Naive B cell (primary cell): ENCODE measurements around the gene WASHC1. TPM values are rescaled to one million over a fixed set of nuclear protein-coding genes. Genes with fewer than 3 reads are reported as not detected.
A peak's percentile ranks its signal among the peaks of the same experiment; 100 is the strongest.
"Not testable (repeated sequence)": the region's sequence is repeated elsewhere in the genome, so short reads cannot be mapped to it uniquely, and the experiment has no call there.

Experiments used
- ATAC-seq, 2 donors: fragments of 150-1000 bp; cut with Tn5 transposase; 2 replicates each; pipeline ENCODE4 v1.10.0; 2021; ENCODE audit warnings: low read depth in 2 of 2, mild to moderate bottlenecking in 2 of 2, moderate library complexity in 2 of 2
- DNase-seq: peaks from one replicate; pipeline ENCODE4 v3.0.0; 2022
- H3K27ac Mint-ChIP-seq, 6 donors: one replicate each; pipeline ENCODE4 v1.8.0; 2020 to 2022; ENCODE audit warnings: mild to moderate bottlenecking in 6 of 6, mixed read lengths in 6 of 6, moderate library complexity in 5 of 6, inconsistent platforms in 2 of 6
- H3K27me3 Mint-ChIP-seq, 3 donors: one replicate each; pipeline ENCODE4 v1.8.0; 2021 to 2022; ENCODE audit warnings: mixed read lengths in 3 of 3, mild to moderate bottlenecking in 1 of 3
- H3K36me3 Mint-ChIP-seq, 2 donors: one replicate each; pipeline ENCODE4 v1.8.0; 2020 to 2022; ENCODE audit warnings: mixed read lengths in 2 of 2, inconsistent platforms in 1 of 2, mild to moderate bottlenecking in 1 of 2
- H3K4me1 Mint-ChIP-seq, 3 donors: one replicate each; pipeline ENCODE4 v1.8.0; 2020 to 2022; ENCODE audit warnings: mixed read lengths in 3 of 3, inconsistent platforms in 1 of 3, mild to moderate bottlenecking in 1 of 3, moderate library complexity in 1 of 3
- H3K4me3 Mint-ChIP-seq, 8 donors: one replicate each; pipeline ENCODE4 v1.8.0; 2020 to 2022; ENCODE audit warnings: mild to moderate bottlenecking in 8 of 8, mixed read lengths in 8 of 8, moderate library complexity in 8 of 8, inconsistent platforms in 2 of 8
- H3K9me3 Mint-ChIP-seq, 7 donors: one replicate each; pipeline ENCODE4 v1.8.0; 2020 to 2022; ENCODE audit warnings: mixed read lengths in 7 of 7, mild to moderate bottlenecking in 5 of 7, inconsistent platforms in 2 of 7, moderate library complexity in 1 of 7
- polyA plus RNA-seq, 6 donors: library from polyadenylated mRNA; unstranded; fragments of 300-500 nt; fragmentation: Illumina TruSeq; gene quantifications; one replicate each; pipeline ENCODE4 v1.2.3, GENCODE V29; 2021; ENCODE audit warnings: low read depth in 6 of 6

The WASHC1 gene, protein sequence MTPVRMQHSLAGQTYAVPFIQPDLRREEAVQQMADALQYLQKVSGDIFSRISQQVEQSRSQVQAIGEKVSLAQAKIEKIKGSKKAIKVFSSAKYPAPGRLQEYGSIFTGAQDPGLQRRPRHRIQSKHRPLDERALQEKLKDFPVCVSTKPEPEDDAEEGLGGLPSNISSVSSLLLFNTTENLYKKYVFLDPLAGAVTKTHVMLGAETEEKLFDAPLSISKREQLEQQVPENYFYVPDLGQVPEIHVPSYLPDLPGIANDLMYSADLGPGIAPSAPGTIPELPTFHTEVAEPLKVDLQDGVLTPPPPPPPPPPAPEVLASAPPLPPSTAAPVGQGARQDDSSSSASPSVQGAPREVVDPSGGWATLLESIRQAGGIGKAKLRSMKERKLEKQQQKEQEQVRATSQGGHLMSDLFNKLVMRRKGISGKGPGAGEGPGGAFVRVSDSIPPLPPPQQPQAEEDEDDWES
- polyA plus RNA-seq: 1 to 10 TPM in 4 of 6 donors, under 1 TPM in 2; 0.66 to 2.9 (median 1.5) TPM

DNA sequence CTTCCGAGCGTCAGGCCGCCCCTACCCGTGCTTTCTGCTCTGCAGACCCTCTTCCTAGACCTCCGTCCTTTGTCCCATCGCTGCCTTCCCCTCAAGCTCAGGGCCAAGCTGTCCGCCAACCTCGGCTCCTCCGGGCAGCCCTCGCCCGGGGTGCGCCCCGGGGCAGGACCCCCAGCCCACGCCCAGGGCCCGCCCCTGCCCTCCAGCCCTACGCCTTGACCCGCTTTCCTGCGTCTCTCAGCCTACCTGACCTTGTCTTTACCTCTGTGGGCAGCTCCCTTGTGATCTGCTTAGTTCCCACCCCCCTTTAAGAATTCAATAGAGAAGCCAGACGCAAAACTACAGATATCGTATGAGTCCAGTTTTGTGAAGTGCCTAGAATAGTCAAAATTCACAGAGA lies at the start of gene WASHC1:
WASHC1 (minus strand) TSS at position 101 of the 400 bp plus-strand sequence. CDS start 4,457 bp downstream, outside the sequence.
- H3K4me1 Mint-ChIP-seq, H3K27me3 Mint-ChIP-seq, DNase-seq, H3K36me3 Mint-ChIP-seq, H3K9me3 Mint-ChIP-seq, H3K27ac Mint-ChIP-seq, ATAC-seq: not testable (repeated sequence)
- peak within 1 kb of the TSS in 2 of 8 donors; percentile 29 to 65 for H3K4me3 Mint-ChIP-seq

DNA sequence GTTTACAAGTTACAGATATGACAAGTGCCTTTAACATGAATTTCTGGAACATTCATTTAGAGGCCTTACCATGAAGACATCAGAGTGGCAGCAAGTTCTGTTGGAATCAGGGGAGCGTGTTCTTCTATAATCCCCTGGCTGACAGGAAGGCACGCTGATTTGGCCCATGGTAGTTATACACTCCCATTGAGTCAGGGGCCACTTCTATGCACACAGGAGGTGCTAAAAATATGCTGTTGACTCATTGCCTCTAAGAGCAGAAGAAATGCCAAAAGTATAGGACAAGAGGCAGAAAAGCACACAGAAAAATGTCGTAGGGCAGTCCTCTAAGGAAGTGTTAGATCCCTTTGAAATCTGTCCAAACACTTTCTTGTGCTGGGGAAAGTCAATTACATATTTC lies 49.1 kb upstream of the WASHC1 start:
- H3K9me3 Mint-ChIP-seq, H3K4me1 Mint-ChIP-seq, ATAC-seq, H3K27ac Mint-ChIP-seq, H3K4me3 Mint-ChIP-seq, DNase-seq, H3K36me3 Mint-ChIP-seq: not testable (repeated sequence)
- H3K27me3 Mint-ChIP-seq: peaks cover 0 to 20% (median 13%) of the 10 kb centered on the region in 3 donors

DNA sequence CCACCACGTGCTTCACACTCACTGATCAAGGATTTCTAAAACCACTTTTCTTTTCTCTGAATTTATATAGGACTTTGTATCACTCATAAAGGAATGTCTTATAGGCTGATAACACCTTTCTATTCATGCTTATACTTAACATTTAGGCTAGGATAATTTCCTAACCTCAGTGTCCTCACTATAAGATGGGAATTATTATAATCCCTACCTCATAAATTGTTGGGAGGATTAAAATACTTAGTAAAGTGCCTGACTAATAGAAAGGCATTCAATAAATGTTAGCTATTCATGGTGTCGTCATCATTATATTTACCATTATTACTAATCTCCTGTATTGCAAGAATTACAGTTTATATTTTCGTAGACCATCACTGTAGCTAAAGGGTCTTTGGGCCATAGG lies 47.1 kb upstream of the WASHC1 start:
- not testable (repeated sequence) for H3K27ac Mint-ChIP-seq, H3K9me3 Mint-ChIP-seq, ATAC-seq, DNase-seq, H3K4me3 Mint-ChIP-seq, H3K36me3 Mint-ChIP-seq, H3K4me1 Mint-ChIP-seq
- H3K27me3 Mint-ChIP-seq: peaks cover 8 to 20% (median 9%) of the 10 kb centered on the region in 3 donors

DNA sequence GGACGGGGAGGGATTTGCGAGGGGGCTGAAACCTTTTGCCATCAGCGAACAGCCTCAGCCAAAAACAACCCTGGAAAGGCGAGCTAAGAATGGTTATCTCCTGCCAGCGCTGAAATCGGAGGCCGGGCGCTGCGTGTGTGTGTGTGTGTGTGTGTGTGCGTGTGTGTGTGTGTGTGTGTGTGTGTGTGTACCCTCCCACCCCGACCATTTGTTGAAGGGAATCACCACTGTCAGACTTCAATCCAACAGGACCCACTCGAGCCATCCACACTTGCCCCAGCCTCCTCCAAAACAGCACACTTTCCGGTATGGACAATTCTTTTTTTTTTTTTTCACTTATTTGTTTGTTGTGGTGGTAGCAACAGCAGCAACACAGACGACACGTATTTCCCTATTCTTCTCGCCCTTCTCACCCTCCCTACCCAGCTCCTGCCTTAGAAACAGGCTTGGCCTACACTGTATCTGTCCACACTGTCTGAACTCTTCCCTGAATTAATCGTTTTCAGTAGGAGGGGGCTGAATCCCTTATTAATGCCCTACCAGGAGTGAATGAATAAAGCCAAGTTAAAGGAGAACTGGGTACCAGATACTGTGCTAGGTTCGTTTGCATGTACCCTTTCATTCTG lies 44.8 kb upstream of the WASHC1 start:
- not testable (repeated sequence) for H3K9me3 Mint-ChIP-seq, ATAC-seq, DNase-seq, H3K4me1 Mint-ChIP-seq, H3K36me3 Mint-ChIP-seq
- H3K27ac Mint-ChIP-seq: peak overlapping the region in 1 of 6 donors; percentile 47
- H3K27me3 Mint-ChIP-seq: peaks cover 5 to 17% (median 8%) of the 10 kb centered on the region in 3 donors
- peak overlapping the region in 6 of 8 donors; percentile 43 to 81 (median 62) for H3K4me3 Mint-ChIP-seq

DNA sequence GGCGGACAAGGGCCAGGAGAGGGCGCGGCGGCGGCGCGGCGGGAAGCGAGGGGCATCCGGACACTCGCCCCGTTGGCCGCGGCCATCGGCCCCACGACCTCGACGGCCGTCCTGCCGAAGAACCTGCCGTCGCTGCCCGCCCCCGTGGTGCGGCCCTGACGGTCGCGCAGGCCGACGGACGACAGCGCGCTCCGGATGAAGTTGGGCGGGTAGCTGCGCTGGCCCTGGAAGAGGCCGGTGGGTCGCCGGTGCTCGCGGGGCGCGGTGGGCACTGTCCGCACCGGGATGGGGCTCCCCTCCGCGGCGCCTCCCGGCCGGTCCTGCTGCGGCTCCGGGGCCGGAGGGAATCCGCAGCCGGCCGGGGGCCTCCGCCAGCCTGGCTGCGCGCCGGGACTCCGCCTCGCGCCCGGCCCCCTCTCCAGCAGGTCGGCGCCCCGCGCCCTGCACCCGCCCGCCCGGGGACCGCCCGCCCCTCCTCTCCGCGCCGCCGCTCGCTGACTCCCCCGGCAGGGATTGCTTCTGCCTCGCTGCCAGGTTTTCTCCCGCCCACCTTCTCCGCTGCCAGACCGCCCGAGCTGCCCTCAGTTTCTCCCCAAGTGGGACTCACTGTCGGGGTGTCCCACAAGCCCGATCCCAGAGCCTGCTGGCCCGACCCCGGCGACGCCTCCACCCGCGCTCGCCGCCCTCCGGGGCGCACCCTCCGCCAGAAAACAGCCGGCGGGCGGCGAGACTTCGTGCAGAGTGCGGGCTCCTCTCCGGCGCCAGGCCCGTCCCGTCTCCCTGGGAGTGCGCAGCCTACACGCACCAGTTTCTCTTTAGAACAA lies 44.0 kb upstream of the WASHC1 start:
- not testable (repeated sequence) for H3K9me3 Mint-ChIP-seq, H3K36me3 Mint-ChIP-seq, H3K4me1 Mint-ChIP-seq, H3K27ac Mint-ChIP-seq
- ATAC-seq: peak; percentile 30 to 44
- peak; percentile 1 for DNase-seq
- H3K4me3 Mint-ChIP-seq: peak overlapping the region in 6 of 8 donors; percentile 12 to 72 (median 59)
- H3K27me3 Mint-ChIP-seq: peaks cover 5 to 17% (median 8%) of the 10 kb centered on the region in 3 donors

DNA sequence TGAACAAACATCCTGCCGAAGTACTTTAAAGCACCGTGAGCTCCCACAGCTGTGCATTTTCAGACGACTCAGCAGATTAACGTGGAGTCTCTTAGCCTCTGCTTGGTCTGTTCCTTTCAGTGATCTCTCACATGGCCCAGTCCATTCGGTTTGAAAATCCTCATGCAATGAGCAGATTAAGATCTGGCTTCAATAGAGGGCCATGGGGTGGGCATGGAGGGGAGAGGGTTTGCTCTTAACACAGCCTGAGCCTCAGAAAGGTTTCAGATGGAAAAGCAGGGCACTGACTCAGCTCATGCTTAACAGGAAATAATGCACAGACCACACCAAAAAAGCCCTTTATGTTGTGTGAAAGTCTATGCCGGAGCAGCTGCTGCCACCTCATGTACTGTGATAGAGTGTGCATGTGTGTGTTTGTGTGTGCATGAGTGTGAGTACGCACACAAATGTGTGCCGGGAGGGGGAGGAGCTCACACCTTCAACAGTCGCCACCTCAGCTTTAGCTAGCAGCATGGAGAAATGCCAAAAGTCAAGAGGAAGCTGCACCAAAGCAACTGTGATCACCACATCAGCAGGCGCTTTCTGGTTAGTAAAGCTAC lies 33.9 kb upstream of the WASHC1 start:
- H3K36me3 Mint-ChIP-seq, H3K27me3 Mint-ChIP-seq, H3K9me3 Mint-ChIP-seq, H3K4me3 Mint-ChIP-seq, H3K27ac Mint-ChIP-seq, H3K4me1 Mint-ChIP-seq, DNase-seq: not testable (repeated sequence)
- ATAC-seq: peak; percentile 43 to 46

DNA sequence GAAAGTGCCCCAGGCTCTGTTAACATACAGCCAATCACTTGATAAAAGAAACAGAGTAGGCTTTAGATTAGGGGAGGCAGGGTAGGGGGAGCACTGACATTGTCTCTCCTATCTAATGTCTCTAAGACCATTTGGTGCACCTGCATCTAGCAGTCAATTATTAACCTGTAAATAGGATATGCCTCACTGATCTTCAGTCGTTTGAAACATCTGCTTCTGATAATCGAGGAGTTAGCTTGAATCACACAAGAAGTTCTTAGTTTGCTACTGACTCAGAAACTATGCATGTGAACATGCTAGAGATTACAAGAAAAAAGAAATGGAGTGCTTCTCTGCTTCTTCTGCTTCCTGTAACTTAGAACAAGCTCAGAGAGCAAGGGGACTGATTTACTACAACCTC lies 23.4 kb upstream of the WASHC1 start:
- not testable (repeated sequence) for H3K4me1 Mint-ChIP-seq, H3K27ac Mint-ChIP-seq, H3K36me3 Mint-ChIP-seq, ATAC-seq, H3K4me3 Mint-ChIP-seq, H3K27me3 Mint-ChIP-seq, DNase-seq, H3K9me3 Mint-ChIP-seq

DNA sequence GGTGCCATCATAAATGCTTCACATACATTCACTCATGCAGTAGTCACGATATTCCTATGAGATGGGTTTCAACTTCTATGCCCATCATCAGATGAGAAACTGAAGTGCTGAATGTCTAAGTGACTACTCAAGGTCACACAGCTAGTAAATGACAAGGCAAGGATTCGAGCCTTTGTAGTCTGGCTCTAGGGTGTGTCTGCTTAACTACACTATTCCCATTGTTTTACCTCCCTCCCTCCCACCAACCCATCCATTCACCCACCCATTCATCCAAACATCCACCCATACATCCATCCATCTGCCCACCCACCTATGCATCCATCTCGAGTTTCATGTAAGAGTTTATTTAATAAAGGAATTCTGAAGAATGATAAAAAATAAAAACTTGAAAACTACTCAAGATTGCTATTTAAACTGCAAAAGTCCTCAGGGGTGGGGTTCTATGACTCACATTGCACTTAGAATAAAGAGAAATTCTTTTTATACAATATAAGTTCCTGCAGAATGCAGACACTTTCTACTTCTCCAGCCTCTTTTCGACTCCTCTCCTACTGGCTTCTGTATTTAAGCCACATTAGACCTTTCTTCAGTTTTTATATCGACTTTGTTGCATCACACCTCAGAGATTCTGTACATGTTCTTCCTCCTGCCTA lies 19.1 kb upstream of the WASHC1 start:
- not testable (repeated sequence) for ATAC-seq, H3K4me3 Mint-ChIP-seq, H3K9me3 Mint-ChIP-seq, H3K27ac Mint-ChIP-seq, H3K36me3 Mint-ChIP-seq, H3K4me1 Mint-ChIP-seq, H3K27me3 Mint-ChIP-seq, DNase-seq

DNA sequence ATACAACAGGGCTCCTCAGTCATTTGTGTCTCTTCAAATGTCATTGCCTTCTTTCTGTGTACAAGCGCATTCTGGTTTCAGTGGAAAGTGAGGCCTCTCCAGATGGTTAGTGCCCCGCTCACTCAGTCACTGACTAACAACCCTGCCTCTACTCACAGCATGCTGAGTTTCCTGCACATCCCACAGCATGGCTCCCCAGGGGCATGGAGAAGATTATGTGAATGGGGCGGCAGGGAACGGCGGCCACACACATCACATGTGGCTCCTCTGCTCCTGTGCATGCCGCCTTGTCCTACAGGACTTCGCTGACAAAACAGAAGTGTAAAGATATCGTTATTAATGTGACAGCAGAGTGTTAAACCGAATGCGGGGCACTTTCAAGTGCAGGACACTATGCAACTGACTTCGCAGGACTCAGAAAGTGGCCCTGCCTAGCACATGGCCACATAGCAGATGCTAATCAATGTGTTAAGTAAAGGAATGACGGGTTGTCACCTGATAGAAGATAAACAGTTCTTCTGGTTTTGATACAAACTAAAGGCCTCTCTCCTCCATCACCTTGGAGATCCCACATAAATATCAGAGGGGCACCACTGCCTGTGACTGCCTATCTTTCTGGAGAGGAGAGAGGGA lies 17.5 kb upstream of the WASHC1 start:
- not testable (repeated sequence) for ATAC-seq

DNA sequence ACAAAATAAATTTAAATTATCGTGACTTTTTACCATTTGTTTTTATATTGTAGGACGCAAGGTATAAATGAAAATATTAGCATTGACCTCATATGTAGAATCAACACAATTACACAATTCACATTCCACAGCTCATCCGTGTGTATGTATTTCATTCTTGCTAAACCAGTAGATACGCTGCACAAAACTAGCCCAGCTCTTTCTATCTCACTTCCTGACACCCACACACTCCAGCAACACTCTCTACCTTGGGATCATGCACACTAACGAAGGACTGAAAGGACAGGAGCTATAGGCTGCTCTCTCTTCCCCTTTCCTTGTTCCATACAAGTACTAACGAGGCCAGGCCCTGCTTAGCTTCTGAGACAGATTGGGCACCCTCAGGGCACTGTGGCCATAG lies 16.9 kb upstream of the WASHC1 start:
- H3K27me3 Mint-ChIP-seq: peaks cover 0 to 22% (median 5%) of the 10 kb centered on the region in 3 donors
- not testable (repeated sequence) for H3K9me3 Mint-ChIP-seq, H3K27ac Mint-ChIP-seq, H3K4me1 Mint-ChIP-seq, DNase-seq, ATAC-seq, H3K4me3 Mint-ChIP-seq, H3K36me3 Mint-ChIP-seq

More for the DNA sequence above, 17.5 kb upstream of the WASHC1 start:
- peaks cover 0 to 16% (median 5%) of the 10 kb centered on the region in 3 donors for H3K27me3 Mint-ChIP-seq
- not testable (repeated sequence) for H3K9me3 Mint-ChIP-seq, H3K4me3 Mint-ChIP-seq, H3K27ac Mint-ChIP-seq, DNase-seq, H3K4me1 Mint-ChIP-seq, H3K36me3 Mint-ChIP-seq

DNA sequence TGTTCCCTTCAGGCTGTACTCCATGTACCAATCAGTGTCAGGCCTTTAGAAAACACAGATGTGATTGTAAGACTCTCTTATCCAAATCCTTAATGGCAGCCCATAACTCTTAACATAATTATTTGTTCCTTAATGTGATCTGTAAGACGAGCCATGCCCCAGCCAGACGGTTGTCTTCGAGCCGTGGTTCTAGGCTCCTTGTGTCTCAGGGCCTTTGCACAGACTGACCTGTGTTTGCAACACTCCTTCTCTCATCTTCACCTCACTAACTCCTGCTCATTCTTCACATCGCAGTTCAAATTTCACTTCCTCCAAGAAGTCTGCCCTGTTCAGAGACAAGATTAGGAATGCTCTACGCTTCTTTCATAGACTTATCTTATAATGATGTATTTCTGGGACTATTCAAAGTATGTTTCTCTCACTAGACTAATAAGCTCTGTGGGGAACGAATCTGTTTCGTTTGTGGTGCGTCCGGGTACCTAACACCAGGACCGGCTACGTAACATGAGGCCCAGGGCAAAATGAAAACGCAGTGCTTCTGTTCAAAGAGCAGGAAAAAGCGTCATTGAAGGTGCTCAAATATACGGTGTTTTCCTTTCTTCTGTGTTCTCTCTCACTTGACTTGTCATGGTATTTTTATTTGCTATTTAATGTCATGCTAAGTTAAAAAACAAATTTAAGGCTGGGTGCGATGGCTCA lies 16.1 kb upstream of the WASHC1 start:
- H3K4me3 Mint-ChIP-seq, ATAC-seq, H3K9me3 Mint-ChIP-seq, DNase-seq, H3K4me1 Mint-ChIP-seq, H3K27ac Mint-ChIP-seq, H3K36me3 Mint-ChIP-seq: not testable (repeated sequence)
- H3K27me3 Mint-ChIP-seq: peaks cover 0 to 25% (median 5%) of the 10 kb centered on the region in 3 donors

DNA sequence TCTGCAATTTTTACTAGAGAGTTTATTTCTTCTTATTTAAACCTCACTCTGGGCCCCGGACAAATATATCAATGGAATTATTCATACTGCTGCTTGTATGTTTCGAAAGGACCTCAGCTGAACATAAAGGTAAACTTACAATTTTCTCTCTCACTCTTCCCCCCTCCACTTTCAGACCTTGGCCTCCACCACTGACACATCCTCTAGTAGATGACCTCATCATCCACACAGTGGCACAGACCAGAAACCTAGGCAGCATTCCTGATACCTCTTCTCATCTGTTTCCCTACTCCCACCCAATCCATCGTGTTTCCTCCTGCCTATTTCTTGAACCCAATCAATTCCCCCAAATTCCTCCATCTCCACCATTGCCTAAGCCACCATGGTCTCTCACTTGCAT lies 15.2 kb upstream of the WASHC1 start:
- H3K4me3 Mint-ChIP-seq, H3K4me1 Mint-ChIP-seq, H3K27ac Mint-ChIP-seq, ATAC-seq, DNase-seq, H3K9me3 Mint-ChIP-seq, H3K36me3 Mint-ChIP-seq: not testable (repeated sequence)
- peaks cover 0 to 25% (median 5%) of the 10 kb centered on the region in 3 donors for H3K27me3 Mint-ChIP-seq
